Measurements from ENCODE around the gene KIAA1671.

DNA sequence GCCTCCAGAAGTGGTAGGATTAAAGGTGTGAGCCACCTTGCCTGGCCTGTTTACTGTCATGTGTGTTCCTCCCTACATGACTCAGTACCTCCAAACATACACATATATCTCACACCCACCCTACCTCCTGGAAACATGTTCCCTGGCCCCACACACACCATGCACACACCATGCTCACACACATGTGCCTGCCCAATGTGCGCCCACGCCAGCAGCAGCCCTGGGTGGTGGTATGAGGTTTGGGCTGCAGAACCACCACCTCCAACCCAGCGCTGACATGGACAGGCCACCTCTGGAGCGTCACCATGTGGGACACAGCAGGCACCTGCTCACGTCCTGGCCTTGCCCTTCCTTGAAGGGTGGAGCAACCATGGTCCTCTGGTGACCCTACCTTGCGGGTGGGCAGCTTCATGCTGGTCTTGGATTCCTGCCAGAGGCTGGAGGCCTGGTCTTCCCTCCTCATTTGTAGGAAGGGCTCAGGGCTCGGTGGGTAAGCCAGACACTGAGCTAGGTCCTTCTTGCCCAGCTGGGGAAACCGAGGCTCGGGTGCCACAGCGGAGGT, 37.9 kb downstream of the KIAA1671 start:
- TF ChIP-seq RAD21 (IDR thresholded peaks at IDR 0.05): no peak
- no peak for TF ChIP-seq CTCF (IDR thresholded peaks at IDR 0.05; ENCODE audit: low read depth, low read length, missing input control)
- TF ChIP-seq ZBTB33 (IDR thresholded peaks at IDR 0.05): no peak
- no peak for TF ChIP-seq YY1 (IDR thresholded peaks at IDR 0.05)
- TF ChIP-seq TAF1 (conservative IDR thresholded peaks at IDR 0.05): no peak

Data from liver (tissue), 3 donors.